ENCODE data around the gene BTN3A1.
"Not testable (repeated sequence)": the region's sequence is repeated elsewhere in the genome, so short reads cannot be mapped to it uniquely, and the experiment has no call there.

The BTN3A1 gene

GRCh38 chr6:26415036-26415614, 13.1 kb downstream of the BTN3A1 start:
- DNase-seq (ENCODE audit: low read depth in 2 of 2): no peak

- DNase-seq (ENCODE audit: low read depth in 2 of 2): no peak
Measured at GRCh38 chr6:26415791-26416190, 13.7 kb downstream of the BTN3A1 start.

- DNase-seq (ENCODE audit: low read depth in 2 of 2): no peak
Measured at GRCh38 chr6:26416288-26416687, 14.2 kb downstream of the BTN3A1 start.

GRCh38 chr6:26418077-26418476, 16.0 kb downstream of the BTN3A1 start:
- DNase-seq (ENCODE audit: low read depth in 2 of 2): not testable (repeated sequence)

- DNase-seq (ENCODE audit: low read depth in 2 of 2): not testable (repeated sequence)
Measured at GRCh38 chr6:26418795-26419194, 16.7 kb downstream of the BTN3A1 start.

- DNase-seq (ENCODE audit: low read depth in 2 of 2): no peak
Measured at GRCh38 chr6:26420688-26421171, 18.7 kb downstream of the BTN3A1 start.

GRCh38 chr6:26421259-26422144, 19.4 kb downstream of the BTN3A1 start:
- no peak for DNase-seq (ENCODE audit: low read depth in 2 of 2)

- DNase-seq (ENCODE audit: low read depth in 2 of 2): no peak
Measured at GRCh38 chr6:26422329-26422728, 20.3 kb downstream of the BTN3A1 start.

GRCh38 chr6:26426691-26427450, 24.8 kb downstream of the BTN3A1 start:
- DNase-seq (ENCODE audit: low read depth in 2 of 2): no peak

GRCh38 chr6:26427451-26427809, 25.4 kb downstream of the BTN3A1 start:
- DNase-seq (ENCODE audit: low read depth in 2 of 2): no peak

- no peak for DNase-seq (ENCODE audit: low read depth in 2 of 2)
Measured at GRCh38 chr6:26428206-26428605, 26.1 kb downstream of the BTN3A1 start.

GRCh38 chr6:26430787-26431186, 28.7 kb downstream of the BTN3A1 start:
- DNase-seq (ENCODE audit: low read depth in 2 of 2): no peak

- DNase-seq (ENCODE audit: low read depth in 2 of 2): no peak
Measured at GRCh38 chr6:26431258-26432172, 29.4 kb downstream of the BTN3A1 start.

GRCh38 chr6:26432627-26433201, 30.6 kb downstream of the BTN3A1 start:
- DNase-seq (ENCODE audit: low read depth in 2 of 2): no peak

- DNase-seq (ENCODE audit: low read depth in 2 of 2): not testable (repeated sequence)
Measured at GRCh38 chr6:26433680-26434079, 31.6 kb downstream of the BTN3A1 start.

- DNase-seq (ENCODE audit: low read depth in 2 of 2): no peak
Measured at GRCh38 chr6:26436018-26436417, 33.9 kb downstream of the BTN3A1 start.

- no peak for DNase-seq (ENCODE audit: low read depth in 2 of 2)
Measured at GRCh38 chr6:26437550-26437949, 35.5 kb downstream of the BTN3A1 start.

- DNase-seq (ENCODE audit: low read depth in 2 of 2): no peak
Measured at GRCh38 chr6:26438000-26438399, 35.9 kb downstream of the BTN3A1 start.

- no peak for DNase-seq (ENCODE audit: low read depth in 2 of 2)
Measured at GRCh38 chr6:26439151-26440125, 37.4 kb downstream of the BTN3A1 start.

- DNase-seq (ENCODE audit: low read depth in 2 of 2): no peak
Measured at GRCh38 chr6:26440977-26441358, 38.9 kb downstream of the BTN3A1 start.

Data from stimulated activated CD8-positive, alpha-beta memory T cell treated with anti-CD3 and anti-CD28 coated beads, Interleukin-2, amount 100 ng/mL, for 48 hours (primary cell).